Ovary (tissue), 3 donors: ENCODE measurements around the gene ADAMTS17.

Source experiments
- CTCF ChIP-seq, 3 donors: fragments of 450-650 bp in 2 of 3; fragments of 200-600 bp in 1 of 3; IDR thresholded peaks; one replicate each; pipeline versions ENCODE4 v1.5.1 to v1.8.0; 2016 to 2022; ENCODE audit warnings: antibody characterized with exemption in 3 of 3, mild to moderate bottlenecking in 1 of 3
- EP300 ChIP-seq: sonication (generic); formaldehyde crosslinking; IDR thresholded peaks from one replicate; pipeline ENCODE4 v1.6.1; 2017; ENCODE audit warnings: antibody characterized with exemption
- POLR2A ChIP-seq: fragments of 450-650 bp; IDR thresholded peaks from one replicate; pipeline ENCODE4 v1.6.1; 2017; ENCODE audit warnings: antibody characterized with exemption, mild to moderate bottlenecking, moderate library complexity
- donor health status: DM: no; HTN: no; CAD: no.

DNA sequence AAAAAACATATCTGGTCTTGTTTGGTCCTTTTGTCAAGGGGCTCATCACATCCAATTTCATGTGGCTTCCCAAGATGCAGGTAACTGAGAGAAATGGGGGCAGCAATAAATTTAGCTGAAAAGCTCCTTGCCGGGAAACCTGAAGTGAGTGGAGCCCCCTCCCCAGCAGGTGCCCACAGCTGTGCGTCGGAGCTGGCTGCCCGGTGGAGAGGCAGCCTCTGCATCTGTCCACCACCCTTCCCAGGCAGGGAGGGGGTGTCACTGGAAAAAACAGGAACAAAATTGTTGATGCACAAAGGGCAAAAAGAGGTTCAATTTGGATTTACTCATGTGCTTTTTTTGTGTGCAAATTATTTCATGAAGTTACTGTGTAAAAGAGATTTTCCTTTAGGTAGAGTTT is 359.1 kb downstream of the ADAMTS17 start:
- TF ChIP-seq POLR2A (no peak), CTCF (IDR thresholded peaks at IDR 0.05) (no peak), EP300 (no peak)
